ENCODE measurements around the gene FZD8.

FZD8 gene

GRCh38 chr10:35642035-35642792, at the start of gene FZD8:
FZD8 (minus strand) TSS chr10:35642296; CDS start chr10:35641429, 867 bp downstream.
- peak; percentile 86 for DNase-seq

DNA sequence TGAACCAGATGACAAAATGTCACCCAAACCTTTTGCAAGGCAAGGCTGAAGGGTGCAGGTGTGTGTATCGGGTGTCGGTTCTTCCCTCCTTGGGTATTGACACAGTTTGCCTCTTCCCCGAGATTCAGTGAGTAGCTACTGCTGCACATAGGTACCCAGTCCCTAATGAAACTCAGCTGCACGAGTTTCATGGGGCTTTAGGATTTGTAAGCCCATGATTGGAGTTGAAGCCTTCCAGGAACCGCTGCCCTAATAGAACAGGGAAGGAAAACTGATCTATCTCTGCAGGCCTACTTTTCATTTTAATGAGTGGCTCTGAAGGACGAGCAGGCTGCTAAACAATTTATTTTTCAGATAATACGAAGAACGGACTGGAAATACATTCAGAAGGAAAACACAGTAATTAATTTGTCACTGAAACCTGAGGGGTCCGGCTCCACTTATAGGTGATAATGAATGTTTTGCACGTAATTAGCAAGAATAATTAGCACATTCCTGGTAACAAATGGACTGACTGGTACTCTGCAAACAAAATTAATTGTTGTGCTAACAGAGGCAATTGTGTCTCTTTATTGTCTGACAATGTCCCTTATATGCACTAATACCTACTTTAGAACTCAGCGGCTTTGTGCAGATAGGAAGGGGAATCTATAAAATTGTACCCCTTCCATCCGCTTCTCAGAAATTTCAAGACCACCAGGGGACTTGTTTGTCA, 49.6 kb upstream of the FZD8 start:
- no peak for DNase-seq

- no peak for DNase-seq
Measured at GRCh38 chr10:35690534-35690933, 48.4 kb upstream of the FZD8 start.

GRCh38 chr10:35685858-35686257, 43.8 kb upstream of the FZD8 start:
- DNase-seq: peak; percentile 55

GRCh38 chr10:35685402-35685801, 43.3 kb upstream of the FZD8 start:
- peak; percentile 66 for DNase-seq

- DNase-seq: no peak
Measured at GRCh38 chr10:35684586-35684985, 42.5 kb upstream of the FZD8 start.

GRCh38 chr10:35675846-35676245, 33.8 kb upstream of the FZD8 start:
- DNase-seq: no peak

- DNase-seq: no peak
Measured at GRCh38 chr10:35674843-35675242, 32.7 kb upstream of the FZD8 start.

DNA sequence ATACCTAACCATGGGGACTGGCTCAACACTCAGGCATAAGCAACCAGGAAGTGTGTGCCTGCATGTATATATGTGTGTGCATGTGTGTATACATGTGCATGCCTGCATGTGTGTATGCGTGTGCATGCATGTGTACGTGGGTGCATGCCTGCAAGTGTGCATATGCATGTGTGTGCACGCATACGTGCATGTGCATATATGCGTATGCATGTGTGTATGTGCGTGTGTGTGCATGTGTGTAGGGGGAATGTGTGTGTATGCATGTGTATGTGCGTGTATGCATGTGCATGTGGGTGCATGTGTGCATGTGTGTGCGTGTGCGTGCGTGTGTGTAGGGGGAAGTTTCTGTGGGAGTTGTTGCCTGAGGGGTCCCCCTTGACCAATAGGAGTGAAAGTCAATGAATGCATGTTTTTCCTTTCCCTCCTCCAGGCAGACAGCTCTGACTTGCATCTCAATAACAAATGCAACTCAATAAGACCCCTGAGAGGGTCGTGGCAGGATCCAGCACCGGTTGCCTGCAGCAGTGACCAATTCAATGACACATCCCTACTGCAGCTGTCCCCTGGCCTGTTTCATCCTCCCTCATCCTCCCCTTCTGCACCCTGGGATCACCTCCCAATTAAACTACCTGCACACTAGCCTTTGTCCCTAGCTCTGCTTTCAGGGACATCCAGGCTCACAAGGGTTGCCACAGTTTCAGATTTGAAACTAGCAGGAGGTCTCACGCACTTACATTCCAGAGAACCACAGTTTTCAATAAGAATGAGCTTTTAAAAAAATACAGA, 27.0 kb upstream of the FZD8 start:
- DNase-seq: no peak

- DNase-seq: no peak
Measured at GRCh38 chr10:35667971-35668370, 25.9 kb upstream of the FZD8 start.

DNA sequence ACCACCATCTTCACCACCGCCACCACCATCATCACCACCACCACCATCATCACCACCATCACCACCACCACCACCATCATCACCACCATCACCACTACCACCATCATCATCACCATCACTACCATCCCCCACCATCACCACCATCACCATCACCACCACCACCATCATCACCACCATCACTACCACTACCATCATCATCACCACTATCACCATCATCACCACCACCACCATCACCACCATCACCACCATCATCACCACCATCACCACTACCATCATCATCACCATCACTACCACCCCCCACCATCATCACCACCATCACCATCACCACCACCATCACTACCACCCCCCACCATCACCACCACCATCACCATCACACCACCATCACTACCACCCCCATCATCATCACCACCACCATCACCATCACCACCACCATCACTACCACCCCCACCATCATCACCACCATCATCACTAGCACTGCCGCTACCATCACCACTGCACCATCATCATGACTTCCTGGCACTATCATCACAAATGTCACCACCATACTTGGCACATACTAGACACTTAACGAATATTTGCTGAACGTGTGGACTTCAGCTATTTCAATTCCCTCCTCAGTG, 25.3 kb upstream of the FZD8 start:
- DNase-seq: no peak

DNA sequence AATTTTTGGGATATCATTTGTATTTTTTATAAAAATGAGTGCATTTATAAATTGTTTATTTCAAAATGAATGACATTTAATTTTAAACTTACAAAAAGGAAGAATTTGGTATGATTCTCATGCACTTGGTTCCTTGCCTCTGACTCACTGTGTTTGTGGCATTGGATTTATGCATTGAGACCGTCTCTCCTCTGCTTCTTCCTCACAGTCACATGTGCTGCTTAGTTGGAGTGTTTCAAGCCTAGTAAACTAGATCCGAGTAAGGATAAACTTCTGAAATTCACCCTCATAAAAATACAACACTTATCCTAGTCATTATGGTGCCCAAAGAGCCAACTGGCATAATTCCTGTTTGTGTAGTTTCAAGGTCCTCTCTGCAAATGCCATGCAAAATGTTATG, 19.1 kb upstream of the FZD8 start:
- no peak for DNase-seq

DNA sequence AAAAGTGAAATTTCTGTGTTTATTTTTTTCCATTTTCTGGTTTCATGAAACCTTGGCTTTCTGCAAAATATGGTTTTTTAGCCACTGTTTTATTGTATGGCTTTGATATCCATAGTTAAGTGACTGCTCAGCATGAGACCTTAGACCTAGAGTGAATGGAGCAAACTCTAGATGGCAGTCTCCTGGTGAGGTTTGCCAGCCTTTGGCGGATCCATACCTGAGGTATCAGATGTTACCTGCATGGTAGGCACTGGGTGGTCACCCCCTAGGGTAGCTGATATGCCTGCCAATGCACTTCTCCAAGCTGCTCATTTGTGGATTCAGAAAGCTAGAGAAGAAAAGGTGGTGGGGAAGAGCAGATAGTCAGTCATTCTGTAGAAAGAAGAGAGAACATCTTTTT, 17.4 kb upstream of the FZD8 start:
- DNase-seq: no peak

- no peak for DNase-seq
Measured at GRCh38 chr10:35657621-35658020, 15.5 kb upstream of the FZD8 start.

DNA sequence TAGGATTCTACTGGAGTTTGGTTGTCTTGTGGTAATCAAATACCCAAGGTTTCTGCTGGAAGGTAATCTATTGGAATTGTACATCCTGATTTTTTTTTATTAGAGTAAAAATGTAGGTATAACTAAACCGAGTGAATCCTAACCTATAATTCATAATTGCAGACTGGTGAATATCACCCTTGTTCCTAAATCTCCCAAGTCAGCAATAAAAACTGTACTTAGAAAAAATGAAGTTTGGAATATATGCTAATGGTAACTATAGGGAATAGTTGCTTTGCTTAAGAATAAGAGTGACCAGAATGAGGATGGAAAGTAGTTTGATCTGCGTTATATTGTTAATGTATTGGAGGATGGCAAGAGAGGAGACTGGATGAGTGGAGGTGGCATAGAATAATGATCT, 10.7 kb upstream of the FZD8 start:
- no peak for DNase-seq

DNA sequence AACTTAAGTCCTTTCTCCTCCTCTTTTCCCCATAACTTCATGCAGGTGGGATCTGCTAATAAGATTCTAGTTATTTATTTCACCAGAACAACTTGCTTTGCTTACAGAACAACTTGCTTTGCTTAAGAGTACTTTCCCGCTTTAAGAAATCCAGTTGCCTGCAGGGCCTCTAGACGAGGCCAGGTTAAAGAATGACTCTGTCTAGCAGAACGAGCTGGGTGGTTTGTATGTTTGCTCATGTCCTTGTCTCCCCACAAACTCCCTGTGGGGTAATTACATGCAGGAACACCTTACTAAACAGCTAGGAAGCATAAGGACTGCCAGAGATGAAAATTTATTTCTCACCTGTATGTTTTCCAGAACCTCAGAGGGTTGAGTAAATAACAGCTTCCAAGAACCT, 8.8 kb upstream of the FZD8 start:
- no peak for DNase-seq

GRCh38 chr10:35644050-35644950, 2.2 kb upstream of the FZD8 start:
- DNase-seq: no peak

GRCh38 chr10:35643151-35644049, 1.3 kb upstream of the FZD8 start:
- peak; percentile 14 for DNase-seq

DNA sequence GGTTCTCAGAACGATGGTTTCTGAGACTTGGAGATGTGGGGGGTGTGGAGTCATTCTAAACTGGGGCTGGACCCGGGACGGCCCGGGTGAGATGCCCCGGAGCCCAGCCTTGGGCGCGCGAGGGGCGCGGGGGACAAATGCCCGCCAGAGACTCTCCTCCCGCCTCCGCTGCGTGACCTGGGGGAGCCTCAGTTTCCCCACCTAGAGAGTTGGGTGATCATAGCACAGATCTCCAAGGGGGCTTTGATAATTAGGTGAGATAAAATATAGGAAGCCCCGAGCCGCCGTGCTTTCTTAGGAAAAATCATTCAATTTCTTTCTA, 658 bp upstream of the FZD8 start:
- no peak for DNase-seq

DNA sequence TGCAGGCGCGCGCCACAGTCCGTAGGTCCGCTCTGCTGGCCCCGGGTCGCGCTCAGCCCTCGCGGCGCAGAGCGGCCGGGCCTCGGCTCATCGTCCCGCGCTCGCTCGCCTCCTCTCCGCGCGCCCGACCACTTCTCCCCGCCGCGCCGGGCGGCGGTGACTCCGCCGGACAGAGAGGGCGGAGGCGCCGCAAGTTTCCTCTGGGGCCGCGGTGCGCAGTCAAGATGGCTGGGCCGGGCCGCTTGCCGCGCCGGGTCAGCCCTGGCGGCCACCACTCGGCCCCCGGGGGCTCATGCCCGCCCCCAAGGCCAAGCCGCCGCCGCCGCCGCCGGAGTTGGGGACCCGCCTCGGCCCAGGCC, 441 bp downstream of the FZD8 start:
- DNase-seq: no peak

DNA sequence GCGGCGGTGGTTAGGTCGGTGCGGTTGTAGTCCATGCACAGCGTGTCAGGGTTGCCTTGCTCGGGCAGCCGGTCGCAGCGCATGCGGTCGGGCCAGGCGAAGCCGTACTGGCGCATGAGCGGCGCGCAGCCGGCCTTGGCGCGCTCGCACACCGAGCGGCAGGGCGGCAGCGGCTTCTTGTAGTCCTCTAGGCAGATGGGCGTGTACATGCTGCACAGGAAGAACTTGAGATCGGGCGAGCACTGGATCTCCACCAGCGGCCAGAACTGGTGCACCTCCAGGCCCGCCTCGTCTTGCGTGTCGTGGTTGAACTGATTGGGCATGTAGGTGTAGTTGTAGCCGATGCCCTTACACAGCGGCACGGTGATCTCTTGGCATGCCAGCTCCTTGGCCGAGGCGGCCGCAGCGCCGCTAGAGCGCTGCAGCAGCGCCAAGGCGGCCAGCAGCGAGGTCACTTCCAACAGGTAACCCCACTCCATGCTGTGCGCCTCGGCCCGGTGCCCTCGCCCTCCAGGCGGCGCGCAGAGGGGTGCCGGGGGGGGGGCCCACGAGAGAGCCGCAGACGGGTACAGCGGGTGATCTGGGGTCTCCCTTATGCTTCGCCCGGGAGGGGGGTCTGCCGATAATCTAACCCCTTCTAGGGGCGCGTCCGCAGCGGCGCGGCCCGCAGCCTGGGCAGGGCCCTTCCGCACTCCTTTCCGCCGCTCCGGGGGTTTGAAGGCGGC, 983 bp downstream of the FZD8 start:
- DNase-seq: peak; percentile 55
